ELR (cell line): Measurements from ENCODE around the gene CLN6.
"Not testable (repeated sequence)": the region's sequence is repeated elsewhere in the genome, so short reads cannot be mapped to it uniquely, and the experiment has no call there.

ENCODE experiments used
- DNase-seq: peaks from one replicate; pipeline ENCODE4 v3.0.0-alpha.2; 2015; ENCODE audit warnings: low read depth

Gene CLN6

GRCh38 chr15:68223171-68223570 lies 6.4 kb downstream of the CLN6 start:
- DNase-seq = no peak

- DNase-seq = not testable (repeated sequence)
Observed at GRCh38 chr15:68222432-68222743, 7.1 kb downstream of the CLN6 start.

- not testable (repeated sequence) for DNase-seq
Observed at GRCh38 chr15:68221530-68222431, 7.7 kb downstream of the CLN6 start.

- DNase-seq = no peak
Observed at GRCh38 chr15:68220967-68221366, 8.6 kb downstream of the CLN6 start.

GRCh38 chr15:68220489-68220888 lies 9.0 kb downstream of the CLN6 start:
- DNase-seq = no peak

- DNase-seq = no peak
Observed at GRCh38 chr15:68218847-68219798, 10.4 kb downstream of the CLN6 start.

- DNase-seq = no peak
Observed at GRCh38 chr15:68218331-68218730, 11.2 kb downstream of the CLN6 start.

GRCh38 chr15:68217341-68217740 lies 12.2 kb downstream of the CLN6 start:
- DNase-seq = no peak

- DNase-seq = no peak
Observed at GRCh38 chr15:68214838-68215254, 14.7 kb downstream of the CLN6 start.

- no peak for DNase-seq
Observed at GRCh38 chr15:68213991-68214837, 15.3 kb downstream of the CLN6 start.

- not testable (repeated sequence) for DNase-seq
Observed at GRCh38 chr15:68213491-68213845, 16.1 kb downstream of the CLN6 start.

GRCh38 chr15:68211656-68212320 lies 17.7 kb downstream of the CLN6 start:
- no peak for DNase-seq

GRCh38 chr15:68210821-68211655 lies 18.5 kb downstream of the CLN6 start:
- peak; percentile 64 for DNase-seq

- no peak for DNase-seq
Observed at GRCh38 chr15:68210409-68210756, 19.1 kb downstream of the CLN6 start.

- DNase-seq = peak; percentile 78
Observed at GRCh38 chr15:68209735-68210408, 19.7 kb downstream of the CLN6 start.

GRCh38 chr15:68209272-68209671 lies 20.3 kb downstream of the CLN6 start:
- DNase-seq = no peak

GRCh38 chr15:68208636-68209240 lies 20.8 kb downstream of the CLN6 start:
- no peak for DNase-seq

- no peak for DNase-seq
Observed at GRCh38 chr15:68208136-68208535, 21.4 kb downstream of the CLN6 start.

- DNase-seq = no peak
Observed at GRCh38 chr15:68207176-68207935, 22.2 kb downstream of the CLN6 start.
